ENCODE data around the gene TFF3.

DNA sequence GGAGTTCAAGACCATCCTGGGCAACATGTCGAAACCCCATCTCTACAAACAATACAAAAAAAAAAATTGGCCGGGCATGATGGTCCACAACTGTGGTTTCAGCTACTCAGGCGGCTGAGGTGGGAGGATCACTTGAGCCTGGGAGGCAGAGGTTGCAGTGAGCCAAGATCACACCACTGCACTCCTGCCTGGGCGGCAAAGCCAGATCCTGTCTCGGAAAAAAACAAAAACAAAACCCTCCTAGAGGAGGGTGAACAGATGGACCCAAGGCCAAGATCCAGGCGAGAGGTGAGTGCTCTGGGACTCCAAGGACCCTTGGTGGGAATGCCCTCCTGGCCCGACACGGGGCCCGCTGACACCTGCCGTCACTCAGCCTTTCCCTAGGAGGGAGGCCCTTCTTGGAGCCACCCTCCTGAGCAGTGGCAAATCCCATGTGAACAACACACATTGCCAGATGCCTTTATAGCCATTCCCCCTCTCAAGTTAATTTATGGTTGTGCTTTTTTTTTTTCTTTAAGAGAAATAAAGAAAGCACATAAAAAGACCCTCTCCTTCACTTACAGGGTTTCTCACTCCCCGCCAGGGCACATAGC lies 35.2 kb upstream of the TFF3 start:
- TF ChIP-seq EZH2 (IDR thresholded peaks at IDR 0.05; ENCODE audit: borderline replicate concordance, low read length) = no peak
- TF ChIP-seq, protein P1, sequence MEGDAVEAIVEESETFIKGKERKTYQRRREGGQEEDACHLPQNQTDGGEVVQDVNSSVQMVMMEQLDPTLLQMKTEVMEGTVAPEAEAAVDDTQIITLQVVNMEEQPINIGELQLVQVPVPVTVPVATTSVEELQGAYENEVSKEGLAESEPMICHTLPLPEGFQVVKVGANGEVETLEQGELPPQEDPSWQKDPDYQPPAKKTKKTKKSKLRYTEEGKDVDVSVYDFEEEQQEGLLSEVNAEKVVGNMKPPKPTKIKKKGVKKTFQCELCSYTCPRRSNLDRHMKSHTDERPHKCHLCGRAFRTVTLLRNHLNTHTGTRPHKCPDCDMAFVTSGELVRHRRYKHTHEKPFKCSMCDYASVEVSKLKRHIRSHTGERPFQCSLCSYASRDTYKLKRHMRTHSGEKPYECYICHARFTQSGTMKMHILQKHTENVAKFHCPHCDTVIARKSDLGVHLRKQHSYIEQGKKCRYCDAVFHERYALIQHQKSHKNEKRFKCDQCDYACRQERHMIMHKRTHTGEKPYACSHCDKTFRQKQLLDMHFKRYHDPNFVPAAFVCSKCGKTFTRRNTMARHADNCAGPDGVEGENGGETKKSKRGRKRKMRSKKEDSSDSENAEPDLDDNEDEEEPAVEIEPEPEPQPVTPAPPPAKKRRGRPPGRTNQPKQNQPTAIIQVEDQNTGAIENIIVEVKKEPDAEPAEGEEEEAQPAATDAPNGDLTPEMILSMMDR (conservative IDR thresholded peaks at IDR 0.05 in 1 of 2, IDR thresholded peaks at IDR 0.05 in 1 of 2; ENCODE audit: extremely low read depth in 1 of 2, insufficient read depth in 1 of 2, low read depth in 1 of 2, low read length in 2 of 2) = no peak

All from mammary epithelial cell (primary cell).